Glutamatergic neuron (in vitro differentiated cells): ENCODE data around the gene GLIS1. TPM values are rescaled to one million over a fixed set of nuclear protein-coding genes. Genes with fewer than 3 reads are reported as not detected.
A peak's percentile ranks its signal among the peaks of the same experiment; 100 is the strongest.

Source experiments
- DNase-seq: peaks from one replicate; pipeline ENCODE4 v3.0.0; 2022
- H3K27ac Mint-ChIP-seq: one replicate; pipeline ENCODE4 v1.8.0; 2020; ENCODE audit warnings: mild to moderate bottlenecking, mixed read lengths, inconsistent platforms; ENCODE audit not compliant: unreplicated experiment
- H3K27me3 Mint-ChIP-seq: one replicate; pipeline ENCODE4 v1.8.0; 2020; ENCODE audit warnings: mild to moderate bottlenecking, moderate library complexity, mixed read lengths, inconsistent platforms; ENCODE audit not compliant: unreplicated experiment
- H3K36me3 Mint-ChIP-seq: one replicate; pipeline ENCODE4 v1.8.0; 2020; ENCODE audit warnings: mild to moderate bottlenecking, mixed read lengths, inconsistent platforms; ENCODE audit not compliant: unreplicated experiment
- H3K4me1 Mint-ChIP-seq: one replicate; pipeline ENCODE4 v1.8.0; 2020; ENCODE audit warnings: mild to moderate bottlenecking, low read depth, mixed read lengths, inconsistent platforms; ENCODE audit not compliant: unreplicated experiment
- H3K4me3 Mint-ChIP-seq: one replicate; pipeline ENCODE4 v1.8.0; 2020; ENCODE audit warnings: mild to moderate bottlenecking, mixed read lengths, inconsistent platforms; ENCODE audit not compliant: unreplicated experiment
- H3K9me3 Mint-ChIP-seq: one replicate; pipeline ENCODE4 v1.8.0; 2020; ENCODE audit warnings: mild to moderate bottlenecking, moderate library complexity, mixed read lengths, inconsistent platforms; ENCODE audit not compliant: unreplicated experiment
- total RNA-seq: library from RNA; stranded (reverse); fragmentation: NEBNext Ultra II Directional; extraction: Animal tissue kit (Norgen Biotek cat#: 25700); gene quantifications from one replicate; pipeline ENCODE4 v1.2.1, GENCODE V29; 2021; ENCODE audit not compliant: unreplicated experiment
- TF ChIP-seq, protein P1 (sequence below): fragments of 200-600 bp; sonication (generic); IDR thresholded peaks from one replicate; pipeline ENCODE4 v1.5.0; 2021; ENCODE audit not compliant: partially characterized antibody, unreplicated experiment

GLIS1 gene
- total RNA-seq, 1 donor from 2014 or later: 0.76 TPM

DNA sequence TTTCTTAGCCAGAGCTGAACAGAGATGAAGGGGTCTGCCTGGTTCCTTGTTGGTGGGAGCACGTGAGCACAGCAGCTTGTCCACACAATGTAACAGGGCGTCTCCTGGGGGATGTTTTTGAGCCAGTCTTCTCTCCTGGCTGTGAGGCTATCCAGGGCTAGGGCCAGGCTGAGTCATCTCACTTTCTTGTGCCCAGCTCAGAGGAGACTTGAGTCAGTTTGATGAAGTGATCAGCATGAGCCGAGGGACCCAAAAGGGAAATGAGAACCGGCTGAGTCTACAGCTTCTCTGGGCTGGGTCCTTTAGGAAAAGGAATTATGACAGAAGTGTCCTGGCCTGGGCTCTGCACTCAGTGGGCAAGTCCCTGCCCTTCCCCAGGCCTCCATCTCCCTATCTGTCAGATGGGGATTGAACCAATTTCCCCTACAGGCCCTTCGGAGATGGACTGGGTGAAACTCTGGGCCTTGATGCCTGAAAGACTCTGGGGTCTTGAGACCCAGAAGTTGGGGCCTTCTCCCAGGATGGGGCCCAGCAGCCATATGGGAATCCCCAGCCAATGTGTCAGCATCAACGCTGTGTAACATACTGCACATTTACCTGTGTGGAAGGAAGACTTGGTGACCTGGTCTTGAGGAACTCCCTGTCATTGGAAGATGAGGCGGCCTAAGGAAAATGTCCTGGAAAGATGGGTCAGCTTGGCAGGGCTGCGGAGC, 243.2 kb downstream of the GLIS1 start:
- H3K27ac Mint-ChIP-seq: no peak overlapping the region
- peaks cover 17% of the 10 kb centered on the region for H3K4me1 Mint-ChIP-seq
- peaks cover 6% of the 10 kb centered on the region for H3K27me3 Mint-ChIP-seq
- no peak for DNase-seq
- TF ChIP-seq, protein P1, sequence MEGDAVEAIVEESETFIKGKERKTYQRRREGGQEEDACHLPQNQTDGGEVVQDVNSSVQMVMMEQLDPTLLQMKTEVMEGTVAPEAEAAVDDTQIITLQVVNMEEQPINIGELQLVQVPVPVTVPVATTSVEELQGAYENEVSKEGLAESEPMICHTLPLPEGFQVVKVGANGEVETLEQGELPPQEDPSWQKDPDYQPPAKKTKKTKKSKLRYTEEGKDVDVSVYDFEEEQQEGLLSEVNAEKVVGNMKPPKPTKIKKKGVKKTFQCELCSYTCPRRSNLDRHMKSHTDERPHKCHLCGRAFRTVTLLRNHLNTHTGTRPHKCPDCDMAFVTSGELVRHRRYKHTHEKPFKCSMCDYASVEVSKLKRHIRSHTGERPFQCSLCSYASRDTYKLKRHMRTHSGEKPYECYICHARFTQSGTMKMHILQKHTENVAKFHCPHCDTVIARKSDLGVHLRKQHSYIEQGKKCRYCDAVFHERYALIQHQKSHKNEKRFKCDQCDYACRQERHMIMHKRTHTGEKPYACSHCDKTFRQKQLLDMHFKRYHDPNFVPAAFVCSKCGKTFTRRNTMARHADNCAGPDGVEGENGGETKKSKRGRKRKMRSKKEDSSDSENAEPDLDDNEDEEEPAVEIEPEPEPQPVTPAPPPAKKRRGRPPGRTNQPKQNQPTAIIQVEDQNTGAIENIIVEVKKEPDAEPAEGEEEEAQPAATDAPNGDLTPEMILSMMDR: no peak
- no peaks in the 10 kb centered on the region for H3K9me3 Mint-ChIP-seq
- no peak overlapping the region for H3K4me3 Mint-ChIP-seq
- H3K36me3 Mint-ChIP-seq: no peaks in the 10 kb centered on the region

DNA sequence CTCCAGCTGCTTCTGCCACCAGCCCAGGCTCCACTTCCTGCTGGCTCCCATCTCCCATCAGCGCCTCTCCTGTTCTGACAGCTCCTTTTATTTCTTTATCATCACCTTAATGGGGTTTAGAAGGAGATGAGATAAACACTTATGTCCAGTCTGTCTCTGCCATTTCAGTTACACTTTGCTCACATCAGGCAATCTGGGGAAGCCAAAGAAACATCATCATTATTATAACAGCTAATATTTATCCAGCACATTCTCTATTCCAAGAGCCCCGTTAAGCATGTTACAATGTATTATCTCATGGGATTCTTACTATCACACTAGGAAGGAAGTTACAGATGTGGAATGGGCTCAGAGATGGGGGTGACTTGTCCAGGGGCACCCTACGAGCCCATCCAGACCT, 248.6 kb downstream of the GLIS1 start:
- peaks cover 15% of the 10 kb centered on the region for H3K36me3 Mint-ChIP-seq
- H3K9me3 Mint-ChIP-seq: no peaks in the 10 kb centered on the region
- H3K4me3 Mint-ChIP-seq: no peak overlapping the region
- H3K27ac Mint-ChIP-seq: no peak overlapping the region
- TF ChIP-seq, protein P1: no peak
- peaks cover 3% of the 10 kb centered on the region for H3K4me1 Mint-ChIP-seq
- DNase-seq: no peak
- H3K27me3 Mint-ChIP-seq: peaks cover under 1% of the 10 kb centered on the region

DNA sequence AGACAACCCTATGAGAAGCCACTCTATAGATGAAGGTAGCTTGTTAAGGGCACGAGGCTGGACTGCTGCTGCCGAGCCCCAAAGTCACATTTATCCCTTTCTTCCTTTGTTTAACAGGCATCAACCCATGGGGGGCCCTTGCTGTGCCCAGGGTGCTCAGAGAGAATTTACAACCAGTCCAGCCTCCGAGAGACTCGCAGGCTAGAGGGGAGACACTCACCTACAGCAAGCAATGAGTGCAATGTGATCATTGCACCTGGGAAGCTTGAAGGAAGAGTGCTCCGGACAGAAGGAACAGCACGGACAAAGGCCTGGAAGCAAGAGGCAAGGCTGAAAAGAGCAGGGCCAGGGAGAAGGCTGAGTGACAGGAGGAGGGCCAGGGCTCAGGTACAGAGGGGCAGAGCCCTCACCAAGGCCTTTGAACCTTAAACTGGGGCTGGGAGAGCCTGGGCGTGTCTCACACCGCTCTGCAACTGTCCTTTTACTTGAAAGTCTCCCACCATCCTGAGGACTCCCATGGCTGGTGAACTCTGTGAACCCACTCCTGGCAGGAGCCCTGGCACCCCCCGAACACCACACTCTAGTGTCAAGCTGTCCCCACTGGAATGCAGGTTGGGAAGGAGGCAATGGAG, 252.5 kb downstream of the GLIS1 start:
- no peak overlapping the region for H3K4me3 Mint-ChIP-seq
- peaks cover 15% of the 10 kb centered on the region for H3K36me3 Mint-ChIP-seq
- H3K9me3 Mint-ChIP-seq: peaks cover 4% of the 10 kb centered on the region
- H3K4me1 Mint-ChIP-seq: peaks cover 15% of the 10 kb centered on the region
- DNase-seq: no peak
- no peak overlapping the region for H3K27ac Mint-ChIP-seq
- H3K27me3 Mint-ChIP-seq: peaks cover 3% of the 10 kb centered on the region
- TF ChIP-seq, protein P1: no peak

DNA sequence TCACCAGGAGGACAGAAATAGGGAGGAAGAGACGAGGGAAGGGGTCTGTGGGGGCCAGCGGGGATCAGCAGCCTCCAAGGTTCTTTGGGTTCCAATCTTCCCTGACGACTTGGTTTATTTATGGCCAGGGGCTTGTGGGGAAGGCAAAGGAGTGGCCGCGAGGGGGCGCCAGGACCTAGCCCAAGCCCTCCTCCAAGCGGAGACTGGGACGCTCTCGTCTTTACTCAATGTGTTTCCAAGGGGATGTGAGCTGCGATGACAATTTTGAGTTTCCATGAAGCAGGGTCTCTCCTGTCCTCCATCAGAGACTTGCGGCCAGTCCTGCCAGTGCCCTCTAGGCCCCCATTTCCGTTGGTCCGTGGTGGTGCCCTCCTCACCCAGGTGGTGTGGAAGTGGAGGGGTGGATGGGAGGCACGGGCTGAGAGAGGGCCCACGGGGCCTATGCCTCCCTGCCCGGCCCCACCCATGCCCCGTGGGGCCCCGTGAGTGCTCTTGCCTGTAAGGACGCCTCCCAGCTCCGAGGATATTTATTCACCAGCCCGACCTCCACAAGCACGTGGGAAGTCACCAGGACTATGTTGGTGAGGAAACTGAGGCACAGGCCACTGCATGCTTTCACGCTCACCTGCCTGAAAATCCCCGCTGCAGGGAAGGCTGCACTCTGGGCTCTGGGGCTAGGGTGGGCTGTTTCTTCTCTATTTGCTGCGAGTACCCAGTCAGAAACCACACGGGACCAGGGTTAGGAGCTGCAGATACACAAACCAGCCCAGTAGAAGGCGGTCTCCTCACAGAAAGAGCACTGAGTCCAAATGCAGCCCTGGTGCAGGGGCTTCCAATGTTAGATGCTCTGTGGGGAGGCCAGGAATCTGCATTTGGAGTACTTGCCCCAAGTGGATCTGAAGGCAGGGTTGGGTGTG, 253.2 kb downstream of the GLIS1 start:
- Mint-ChIP-seq H3K36me3 (peaks cover 15% of the 10 kb centered on the region), H3K4me3 (no peak overlapping the region), H3K9me3 (peaks cover 4% of the 10 kb centered on the region), H3K27me3 (peaks cover 3% of the 10 kb centered on the region), H3K27ac (no peak overlapping the region), H3K4me1 (peaks cover 15% of the 10 kb centered on the region)
- TF ChIP-seq, protein P1: peak; percentile 88
- DNase-seq: peak; percentile 94
